ENCODE measurements around the gene MUC5AC. TPM values are rescaled to one million over a fixed set of nuclear protein-coding genes. Genes with fewer than 3 reads are reported as not detected.
A peak's percentile ranks its signal among the peaks of the same experiment; 100 is the strongest.
"Not testable (repeated sequence)": the region's sequence is repeated elsewhere in the genome, so short reads cannot be mapped to it uniquely, and the experiment has no call there.

Gene MUC5AC
- total and polyA plus RNA-seq, 5 donors: not detected

GRCh38 chr11:1208394-1209261 lies 50.9 kb downstream of the MUC5AC start:
- DNase-seq (peak in 2 of 3 donors; percentile 38 to 49), ATAC-seq (peak in 1 of 2 donors; percentile 15)
- Histone ChIP-seq H3K27me3 (ENCODE audit: control insufficient read depth, insufficient read depth) (no peaks in the 10 kb centered on the region), H3K4me1 (ENCODE audit: control insufficient read depth, insufficient read depth, low read length) (no peaks in the 10 kb centered on the region), H3K4me3 (ENCODE audit: low read length) (no peak overlapping the region), H3K9me3 (ENCODE audit: control insufficient read depth, low read length) (no peaks in the 10 kb centered on the region), H3K27ac (ENCODE audit: low read length) (no peak overlapping the region)
- WGBS: 92% methylated on average over 39 of the region's 39 CpGs
- intact Hi-C loops (cut with DNase I): loop anchor here in 1 of 4 donors (10.0 kb wide), 1 partner anchor 306 kb away; no protein-coding TSS in a partner anchor

- no peaks in the 10 kb centered on the region for H3K9me3 ChIP-seq (ENCODE audit: control insufficient read depth, low read length)
- 87% methylated on average over 17 of the region's 17 CpGs for WGBS
- intact Hi-C loops (cut with DNase I): loop anchor here in 1 of 4 donors (10.0 kb wide), 1 partner anchor 305 kb away; no protein-coding TSS in a partner anchor
- no peak for ATAC-seq
- DNase-seq: peak in 1 of 3 donors; percentile 33
- H3K4me1 ChIP-seq (ENCODE audit: control insufficient read depth, insufficient read depth, low read length): no peaks in the 10 kb centered on the region
- no peaks in the 10 kb centered on the region for H3K27me3 ChIP-seq (ENCODE audit: control insufficient read depth, insufficient read depth)
- H3K4me3 ChIP-seq (ENCODE audit: low read length): no peak overlapping the region
- H3K27ac ChIP-seq (ENCODE audit: low read length): no peak overlapping the region
These were observed 51.8 kb downstream of the MUC5AC start for GRCh38 chr11:1209371-1210057.

- Histone ChIP-seq H3K27me3 (ENCODE audit: control insufficient read depth, insufficient read depth) (no peaks in the 10 kb centered on the region), H3K9me3 (ENCODE audit: control insufficient read depth, low read length) (no peaks in the 10 kb centered on the region), H3K4me1 (ENCODE audit: control insufficient read depth, insufficient read depth, low read length) (no peaks in the 10 kb centered on the region), H3K4me3 (ENCODE audit: low read length) (no peak overlapping the region), H3K27ac (ENCODE audit: low read length) (no peak overlapping the region)
- intact Hi-C loops (cut with DNase I): no loop called here
- ATAC-seq (no peak), DNase-seq (no peak)
- WGBS: 81% methylated on average over 2 of the region's 2 CpGs
These were observed 54.1 kb downstream of the MUC5AC start for GRCh38 chr11:1211838-1212237.

- H3K27me3 ChIP-seq (ENCODE audit: control insufficient read depth, insufficient read depth); H3K4me3 ChIP-seq (ENCODE audit: low read length); H3K4me1 ChIP-seq (ENCODE audit: control insufficient read depth, insufficient read depth, low read length); H3K9me3 ChIP-seq (ENCODE audit: control insufficient read depth, low read length); H3K27ac ChIP-seq (ENCODE audit: low read length); intact Hi-C loops (cut with DNase I); ATAC-seq: not testable (repeated sequence)
- 80% methylated on average over 8 of the region's 8 CpGs for WGBS
- DNase-seq: peak in 1 of 3 donors; percentile 10
These were observed 58.1 kb downstream of the MUC5AC start for GRCh38 chr11:1215826-1216225.

- H3K4me3 ChIP-seq (ENCODE audit: low read length): no peak overlapping the region
- H3K27ac ChIP-seq (ENCODE audit: low read length): no peak overlapping the region
- intact Hi-C loops (cut with DNase I): no loop called here
- no peaks in the 10 kb centered on the region for H3K27me3 ChIP-seq (ENCODE audit: control insufficient read depth, insufficient read depth)
- 84% methylated on average over 17 of the region's 17 CpGs for WGBS
- ATAC-seq (no peak), DNase-seq (no peak)
- no peaks in the 10 kb centered on the region for H3K4me1 ChIP-seq (ENCODE audit: control insufficient read depth, insufficient read depth, low read length)
- no peaks in the 10 kb centered on the region for H3K9me3 ChIP-seq (ENCODE audit: control insufficient read depth, low read length)
These were observed 59.4 kb downstream of the MUC5AC start for GRCh38 chr11:1217151-1217550.

- ATAC-seq: no peak
- no peak overlapping the region for H3K27ac ChIP-seq (ENCODE audit: low read length)
- intact Hi-C loops (cut with DNase I): no loop called here
- H3K27me3 ChIP-seq (ENCODE audit: control insufficient read depth, insufficient read depth): no peaks in the 10 kb centered on the region
- no peak overlapping the region for H3K4me3 ChIP-seq (ENCODE audit: low read length)
- 78% methylated on average over 15 of the region's 15 CpGs for WGBS
- H3K4me1 ChIP-seq (ENCODE audit: control insufficient read depth, insufficient read depth, low read length): no peaks in the 10 kb centered on the region
- no peaks in the 10 kb centered on the region for H3K9me3 ChIP-seq (ENCODE audit: control insufficient read depth, low read length)
- peak in 1 of 3 donors; percentile 24 for DNase-seq
These were observed 60.6 kb downstream of the MUC5AC start for GRCh38 chr11:1218256-1218787.

- Histone ChIP-seq H3K4me3 (ENCODE audit: low read length) (no peak overlapping the region), H3K27me3 (ENCODE audit: control insufficient read depth, insufficient read depth) (no peaks in the 10 kb centered on the region), H3K4me1 (ENCODE audit: control insufficient read depth, insufficient read depth, low read length) (no peaks in the 10 kb centered on the region), H3K9me3 (ENCODE audit: control insufficient read depth, low read length) (no peaks in the 10 kb centered on the region), H3K27ac (ENCODE audit: low read length) (no peak overlapping the region)
- ATAC-seq (no peak), DNase-seq (peak; percentile 10 to 27 (median 20))
- WGBS: 86% methylated on average over 16 of the region's 16 CpGs
- intact Hi-C loops (cut with DNase I): no loop called here
These were observed 61.2 kb downstream of the MUC5AC start for GRCh38 chr11:1218788-1219445.

GRCh38 chr11:1219446-1219833 lies 61.7 kb downstream of the MUC5AC start:
- no peak overlapping the region for H3K27ac ChIP-seq (ENCODE audit: low read length)
- H3K4me1 ChIP-seq (ENCODE audit: control insufficient read depth, insufficient read depth, low read length): no peaks in the 10 kb centered on the region
- intact Hi-C loops (cut with DNase I): no loop called here
- no peak overlapping the region for H3K4me3 ChIP-seq (ENCODE audit: low read length)
- no peaks in the 10 kb centered on the region for H3K9me3 ChIP-seq (ENCODE audit: control insufficient read depth, low read length)
- ATAC-seq (peak in 1 of 2 donors; percentile 17), DNase-seq (peak in 2 of 3 donors; percentile 43 to 53)
- H3K27me3 ChIP-seq (ENCODE audit: control insufficient read depth, insufficient read depth): no peaks in the 10 kb centered on the region
- WGBS: 54% methylated on average over 10 of the region's 10 CpGs

- Histone ChIP-seq H3K27ac (ENCODE audit: low read length) (no peak overlapping the region), H3K27me3 (ENCODE audit: control insufficient read depth, insufficient read depth) (no peaks in the 10 kb centered on the region), H3K4me3 (ENCODE audit: low read length) (no peak overlapping the region), H3K9me3 (ENCODE audit: control insufficient read depth, low read length) (no peaks in the 10 kb centered on the region), H3K4me1 (ENCODE audit: control insufficient read depth, insufficient read depth, low read length) (no peaks in the 10 kb centered on the region)
- ATAC-seq: peak in 1 of 2 donors; percentile 17
- intact Hi-C loops (cut with DNase I): no loop called here
- peak; percentile 14 to 64 (median 41) for DNase-seq
- WGBS: 48% methylated on average over 48 of the region's 48 CpGs
These were observed 62.4 kb downstream of the MUC5AC start for GRCh38 chr11:1219834-1220815.
